Measurements from ENCODE around the gene EIF1AY.
"Not testable (repeated sequence)": the region's sequence is repeated elsewhere in the genome, so short reads cannot be mapped to it uniquely, and the experiment has no call there.

Gene EIF1AY, protein sequence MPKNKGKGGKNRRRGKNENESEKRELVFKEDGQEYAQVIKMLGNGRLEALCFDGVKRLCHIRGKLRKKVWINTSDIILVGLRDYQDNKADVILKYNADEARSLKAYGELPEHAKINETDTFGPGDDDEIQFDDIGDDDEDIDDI

DNA sequence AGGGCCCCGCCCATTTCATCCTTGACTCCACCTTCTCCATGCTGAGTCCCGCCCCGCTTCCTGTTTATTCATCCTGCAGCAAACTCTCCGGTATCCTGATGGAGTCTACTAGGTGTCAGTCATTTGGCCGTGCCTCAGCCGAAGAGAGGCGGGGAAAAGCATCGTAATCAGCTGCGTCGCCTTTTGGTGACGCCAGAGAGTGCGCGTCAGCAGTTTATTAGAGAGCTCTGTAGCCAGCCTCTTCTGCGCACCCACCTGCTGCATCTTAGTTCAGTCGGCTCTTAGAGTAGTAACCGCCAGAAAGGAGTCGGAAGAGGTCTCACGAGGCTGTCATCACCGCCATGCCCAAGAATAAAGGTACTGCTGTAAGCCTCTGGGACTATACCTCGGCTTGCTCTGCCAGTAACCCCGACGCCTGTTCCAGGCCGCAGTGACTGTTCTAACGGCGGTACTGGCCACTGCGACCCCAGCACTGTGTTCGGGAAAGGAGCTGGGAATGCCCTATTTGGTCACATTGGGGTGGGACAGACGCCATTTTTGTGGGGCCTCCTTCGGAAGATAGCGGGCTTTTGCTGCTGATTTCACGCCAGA lies at the start of gene EIF1AY:
EIF1AY (plus strand) TSS at position 246 of the 591 bp plus-strand sequence; CDS start at position 342, 96 bp downstream.
- no peak for DNase-seq

DNA sequence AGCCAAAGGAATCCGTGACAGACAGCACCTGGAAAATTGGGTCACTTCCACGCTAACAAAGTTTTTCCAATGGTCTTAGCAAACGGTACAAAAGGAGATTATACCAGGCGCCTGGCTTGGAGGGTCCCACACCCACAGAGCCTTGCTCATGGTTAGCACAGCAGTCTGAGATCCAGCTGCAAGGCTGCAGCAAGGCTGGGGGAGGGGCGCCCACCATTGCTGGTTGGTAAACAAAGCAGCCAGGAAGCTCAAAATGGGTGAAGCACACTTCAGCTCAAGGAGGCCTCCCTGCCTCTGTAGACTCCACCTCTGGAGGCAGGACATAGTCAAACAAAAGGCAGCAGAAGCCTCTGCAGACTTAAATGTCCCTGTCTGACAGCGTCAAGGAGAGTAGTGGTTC lies 47.1 kb upstream of the EIF1AY start:
- no peak for DNase-seq

DNA sequence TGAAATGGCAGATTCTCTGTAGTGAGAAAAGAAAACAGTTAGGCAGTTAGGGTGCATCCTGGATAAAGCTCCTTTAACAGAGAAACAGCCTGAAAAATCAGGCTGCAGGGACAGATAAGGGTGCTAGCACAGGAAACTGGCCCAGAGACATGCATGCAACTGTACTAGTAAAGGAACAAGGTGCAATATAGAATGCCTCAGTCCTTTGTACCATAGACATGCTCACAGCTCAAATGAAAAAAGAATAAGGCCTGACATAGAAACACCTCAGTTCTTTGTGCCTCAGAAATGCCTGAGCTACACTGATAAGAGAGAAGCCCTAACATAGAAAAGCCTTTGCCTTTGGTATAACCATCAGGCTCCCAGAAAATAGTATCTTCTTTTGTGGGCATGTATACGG lies 37.4 kb upstream of the EIF1AY start:
- no peak for DNase-seq

DNA sequence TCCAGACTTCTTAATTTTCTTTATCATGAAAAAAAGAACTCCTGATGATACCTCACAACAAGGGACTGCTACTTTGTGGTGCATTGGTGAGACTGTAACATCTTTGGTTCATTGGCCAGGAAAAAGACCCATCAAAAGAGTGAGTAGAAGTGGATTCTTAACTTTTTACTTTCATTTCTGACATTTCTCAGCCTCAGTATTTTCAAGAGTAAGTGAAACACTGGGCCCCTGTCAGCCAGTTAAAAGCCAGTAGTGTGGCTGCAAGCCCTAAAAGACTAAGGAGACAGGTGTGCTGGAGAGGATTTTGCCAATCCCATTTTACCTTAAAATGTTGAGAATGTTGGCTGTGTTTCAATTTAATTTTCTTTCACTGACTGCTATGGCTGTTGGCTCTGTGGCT lies 36.6 kb upstream of the EIF1AY start:
- DNase-seq, result no peak

DNA sequence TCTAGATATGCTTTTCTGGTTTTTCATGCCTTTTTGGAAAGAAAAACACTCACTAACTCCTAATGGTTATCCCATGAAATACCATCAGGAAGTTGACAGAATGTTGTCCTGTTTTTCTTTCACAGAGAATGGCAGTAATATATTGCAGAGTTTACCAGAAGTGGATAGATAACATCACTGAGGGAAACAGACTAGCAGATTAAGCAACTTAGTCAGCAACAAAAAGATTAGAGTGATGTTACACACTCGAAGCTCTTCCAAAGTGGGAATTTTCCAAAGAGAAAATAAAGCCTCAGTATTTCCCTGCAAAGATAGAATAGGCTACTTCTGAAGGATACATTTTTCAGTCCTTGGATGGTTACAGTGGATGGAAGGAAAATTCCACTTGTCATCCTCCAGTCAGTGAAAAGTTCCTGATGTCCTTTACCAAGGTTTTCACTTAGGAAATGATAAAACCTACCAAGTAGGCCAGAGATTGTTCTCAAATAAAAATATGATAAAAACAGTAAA lies 31.1 kb upstream of the EIF1AY start:
- no peak for DNase-seq

DNA sequence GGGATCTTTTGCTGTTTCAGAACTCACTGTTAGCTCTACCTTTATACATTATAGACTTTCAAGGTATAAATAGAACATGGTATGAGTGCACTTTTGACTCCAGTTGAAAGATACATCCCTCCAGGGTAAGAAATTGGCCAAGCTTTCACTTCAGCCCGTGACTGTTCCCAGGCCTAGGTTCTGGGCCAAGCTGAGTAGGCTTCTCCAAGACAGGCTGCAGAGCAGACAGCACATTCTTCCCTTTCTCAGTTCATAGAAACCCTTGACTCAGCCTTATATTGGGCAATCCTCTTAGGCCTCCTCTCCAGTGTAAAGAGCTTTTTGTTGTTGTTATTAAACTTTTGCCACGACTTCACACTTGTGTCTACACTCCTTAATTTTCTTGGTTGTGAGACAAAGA lies 29.5 kb upstream of the EIF1AY start:
- no peak for DNase-seq

DNA sequence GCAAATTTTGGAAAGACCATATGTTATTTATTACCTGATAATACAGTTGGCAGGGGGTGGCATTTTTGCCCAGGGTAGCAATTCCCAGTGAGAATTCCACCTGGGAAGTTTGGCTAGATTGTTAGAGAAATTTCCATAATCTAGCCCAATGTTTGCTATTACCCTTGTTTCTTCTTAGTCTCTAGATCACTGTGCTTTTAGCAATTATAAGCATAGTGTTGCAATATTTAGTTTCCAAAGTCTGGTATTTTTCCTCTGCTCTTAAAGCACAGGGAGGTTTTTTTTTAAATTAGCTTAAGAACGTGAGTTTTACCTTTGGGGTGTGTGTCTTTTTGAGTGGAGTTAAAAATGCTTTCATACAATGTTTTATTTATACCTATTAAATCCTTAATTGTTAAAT lies 26.3 kb upstream of the EIF1AY start:
- no peak for DNase-seq

DNA sequence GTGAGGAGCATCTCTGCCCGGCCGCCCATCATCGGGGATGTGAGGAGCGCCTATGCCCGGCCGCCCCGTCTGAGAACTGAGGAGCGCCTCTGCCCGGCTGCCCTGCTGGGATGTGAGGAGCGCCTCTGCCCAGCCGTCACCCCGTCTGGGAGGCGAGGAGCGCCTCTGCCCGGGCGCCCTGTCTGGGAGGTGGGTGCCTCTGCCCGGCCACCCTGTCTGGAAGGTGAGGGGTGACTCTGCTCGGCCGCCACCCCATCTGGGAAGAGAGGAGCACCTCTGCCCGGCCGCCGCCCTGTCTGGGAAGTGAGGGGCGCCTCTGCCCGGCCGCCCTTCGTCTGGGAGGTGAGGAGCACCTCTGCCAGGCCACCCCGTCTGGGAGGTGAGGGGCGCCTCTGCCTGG lies 23.7 kb upstream of the EIF1AY start:
- no peak for DNase-seq

DNA sequence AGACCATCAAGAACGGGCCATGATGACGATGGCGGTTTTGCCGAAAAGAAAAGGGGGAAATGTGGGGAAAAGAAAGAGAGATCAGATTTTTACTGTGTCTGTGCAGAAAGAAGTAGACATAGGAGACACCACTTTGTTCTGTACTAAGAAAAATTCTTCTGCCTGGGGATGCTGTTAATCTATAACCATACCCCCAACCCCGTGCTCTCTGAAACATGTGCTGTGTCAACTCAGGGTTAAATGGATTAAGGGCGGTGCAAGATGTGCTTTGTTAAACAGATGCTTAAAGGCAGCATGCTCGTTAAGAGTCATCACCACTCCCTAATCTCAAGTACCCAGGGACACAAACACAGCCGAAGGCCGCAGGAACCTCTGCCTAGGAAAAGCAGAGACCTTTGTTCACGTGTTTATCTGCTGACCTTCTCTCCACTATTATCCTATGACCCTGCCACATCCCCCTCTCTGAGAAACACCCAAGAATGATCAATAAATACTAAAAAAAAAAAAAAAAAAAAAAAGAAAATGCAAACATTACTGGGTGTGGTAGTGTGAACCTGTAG lies 22.7 kb upstream of the EIF1AY start:
- not testable (repeated sequence) for DNase-seq

DNA sequence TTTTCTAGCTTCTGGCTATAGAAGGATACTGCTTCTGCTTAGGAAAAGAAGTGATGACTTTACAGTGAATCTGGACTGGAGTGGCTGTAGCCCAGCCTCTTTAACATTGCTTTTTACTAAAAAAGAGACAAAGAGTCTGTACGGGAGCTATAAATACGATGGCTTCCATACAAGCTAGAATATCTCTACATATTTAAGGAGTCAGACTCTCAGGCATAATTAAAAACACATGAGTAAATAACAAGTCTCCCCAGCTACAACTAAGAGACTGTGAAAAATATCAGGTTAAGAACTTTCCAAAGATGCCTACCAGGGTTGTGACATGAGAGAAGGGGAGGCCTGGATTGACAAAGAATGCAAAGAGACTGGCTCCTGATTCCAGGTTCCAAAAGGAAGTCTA lies 19.8 kb upstream of the EIF1AY start:
- DNase-seq, result no peak

DNA sequence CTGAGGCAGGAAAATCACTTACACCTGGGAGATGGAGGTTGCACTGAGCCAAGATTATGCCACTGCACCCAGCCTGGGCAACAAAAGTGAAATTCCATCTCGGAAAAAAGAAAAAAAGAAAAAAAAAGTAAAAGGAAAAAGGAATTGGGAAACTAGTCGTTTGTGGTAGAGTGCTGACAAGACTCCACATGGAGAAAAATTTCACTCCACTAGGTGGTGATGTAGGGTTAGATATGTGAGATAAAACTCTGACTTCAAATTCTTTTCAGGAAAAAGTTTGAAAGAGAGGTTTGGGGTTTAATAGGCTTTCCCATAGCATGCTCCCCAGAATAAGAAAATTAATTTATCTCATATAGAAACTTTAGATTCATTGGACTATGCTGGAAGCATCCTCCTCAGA lies 16.9 kb upstream of the EIF1AY start:
- no peak for DNase-seq

DNA sequence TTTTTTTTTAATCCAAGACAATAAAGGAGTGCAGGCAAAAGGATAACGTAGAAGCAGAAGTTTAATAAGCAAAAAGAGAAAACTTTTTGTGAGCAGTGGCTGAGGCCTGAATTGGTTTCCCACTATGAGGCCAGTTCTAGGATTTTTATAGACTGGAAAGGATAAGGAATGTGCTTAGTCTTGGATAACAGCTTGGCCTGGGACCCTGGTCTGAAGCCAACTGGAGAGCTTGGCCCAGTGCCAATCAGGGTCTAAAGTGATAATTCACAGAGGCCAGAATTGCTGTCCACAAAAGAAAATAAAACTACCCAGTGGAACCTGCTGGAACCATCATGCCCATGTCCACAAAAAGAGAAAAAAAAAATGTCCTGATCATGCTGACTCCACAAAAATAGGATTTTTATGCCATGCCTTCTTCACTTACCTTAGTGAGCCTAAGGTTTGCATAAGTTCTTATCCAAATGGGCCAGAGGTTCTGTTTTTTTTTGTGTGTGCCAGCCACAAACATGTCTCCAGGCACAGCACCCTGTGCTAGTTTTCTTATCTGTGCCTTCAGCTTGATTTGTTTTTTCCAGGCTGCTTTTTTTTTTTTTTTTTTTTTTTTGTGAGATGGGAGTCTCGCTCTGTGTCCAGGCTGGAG lies 15.6 kb upstream of the EIF1AY start:
- DNase-seq, result no peak

DNA sequence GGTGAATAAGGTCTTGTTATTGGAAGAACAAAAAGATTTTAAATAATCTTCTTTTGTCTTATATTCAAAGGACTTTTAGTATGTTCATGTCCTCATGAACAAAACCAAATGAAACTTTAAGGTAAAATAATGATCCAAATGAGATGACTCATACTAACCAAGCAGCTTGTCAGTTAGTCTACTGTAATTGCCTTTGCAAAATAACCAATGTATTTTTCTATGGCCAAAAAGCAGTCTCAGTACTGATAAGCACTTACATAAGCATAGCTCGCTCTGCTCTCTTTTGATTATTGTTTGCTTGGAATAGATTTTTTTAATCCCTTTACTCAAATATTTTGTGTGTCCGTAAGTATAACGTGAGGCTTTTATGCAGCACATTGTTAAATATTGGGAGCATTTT lies 4.3 kb upstream of the EIF1AY start:
- no peak for DNase-seq

DNA sequence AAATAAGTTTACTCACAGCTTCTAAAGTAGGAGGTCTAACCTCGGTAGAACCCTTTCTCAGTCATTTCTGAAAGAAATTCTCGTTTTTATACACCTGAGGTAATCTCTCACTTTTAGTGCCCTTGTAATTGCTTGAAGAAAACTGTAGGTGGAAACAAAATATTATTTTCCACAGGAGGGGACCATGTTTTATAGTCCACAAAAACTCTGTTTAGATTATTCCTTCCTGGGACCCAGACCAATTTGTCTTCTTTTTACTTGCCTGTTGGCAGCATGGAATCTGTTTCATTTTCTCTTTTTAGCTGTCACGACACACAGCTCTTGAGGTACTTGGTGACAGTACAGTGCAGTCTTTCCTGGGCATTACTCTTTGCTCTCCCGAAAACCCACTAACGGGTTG lies 930 bp downstream of the EIF1AY start:
- no peak for DNase-seq

DNA sequence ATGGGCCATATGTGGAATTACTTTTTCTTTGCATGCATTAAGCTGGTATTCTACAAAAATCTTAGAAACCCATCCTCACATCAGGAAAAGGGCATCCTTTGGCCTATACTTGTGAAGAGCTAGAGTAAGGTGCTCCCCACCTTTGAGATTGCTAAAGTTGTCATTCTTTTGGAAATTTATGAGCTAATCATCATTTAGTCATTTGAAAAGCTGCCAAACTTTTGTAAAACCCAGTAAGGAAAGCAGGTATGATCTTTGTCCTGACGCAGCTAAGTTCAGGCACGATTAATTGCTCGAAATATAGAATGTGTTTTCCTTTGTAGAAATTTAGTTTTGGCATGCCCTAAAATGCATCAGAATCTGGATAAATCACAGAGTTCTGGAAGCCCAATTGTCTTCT lies 2.6 kb downstream of the EIF1AY start:
- no peak for DNase-seq

DNA sequence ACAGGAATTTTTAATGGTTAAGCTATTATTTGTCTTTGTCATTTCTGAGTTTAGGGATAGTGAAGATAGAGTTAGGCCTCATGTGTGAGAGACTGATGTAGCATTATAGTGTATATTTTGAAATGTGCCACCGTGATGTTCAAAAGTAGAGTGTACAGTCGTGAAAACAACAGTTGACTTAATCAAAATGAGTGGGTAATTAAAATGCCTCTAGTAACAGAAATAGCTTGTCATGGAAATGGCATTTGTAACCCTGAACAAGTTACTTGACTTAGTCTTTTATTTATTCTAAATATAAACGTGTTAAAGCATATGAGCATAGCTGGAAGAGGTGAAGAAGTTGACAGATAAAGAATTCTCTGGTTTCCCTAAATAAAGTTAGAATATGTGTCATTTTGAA lies 6.1 kb downstream of the EIF1AY start:
- no peak for DNase-seq

DNA sequence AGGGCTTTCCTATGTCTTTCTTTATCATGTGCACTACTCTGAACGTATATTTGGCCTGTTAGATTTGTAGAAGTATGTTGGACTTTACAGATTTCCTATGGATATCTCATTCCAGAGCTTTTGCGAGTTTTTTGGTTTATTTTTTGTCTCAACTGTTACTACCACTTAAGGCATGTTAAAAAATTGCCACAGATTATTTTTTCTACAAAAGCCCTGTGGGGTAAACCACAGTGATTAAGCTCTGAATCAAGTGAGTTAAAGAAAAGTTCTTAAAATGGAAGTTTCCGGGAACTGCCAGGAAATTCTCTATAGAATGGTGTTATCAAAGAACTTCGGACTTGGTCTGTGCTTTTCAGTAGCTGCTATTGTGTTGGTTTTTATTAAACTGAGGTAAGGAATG lies 10.6 kb downstream of the EIF1AY start:
- no peak for DNase-seq

Measured in NCI-H1105 (cell line).